Measurements from ENCODE around the gene SLC15A3.

SLC15A3 gene

GRCh38 chr11:60902625-60903024, 49.4 kb downstream of the SLC15A3 start:
- Histone ChIP-seq H3K9me3 (ENCODE audit: severe bottlenecking) (no peaks in the 10 kb centered on the region), H3K27me3 (ENCODE audit: insufficient read depth, low read depth, severe bottlenecking) (no peaks in the 10 kb centered on the region), H3K4me3 (ENCODE audit: low read depth, low read length) (no peak overlapping the region), H3K36me3 (peaks cover 65% of the 10 kb centered on the region), H3K27ac (no peak overlapping the region)
- no peak for DNase-seq
- no peak for TF ChIP-seq CTCF (IDR thresholded peaks at IDR 0.05; ENCODE audit: low read depth, low read length)

GRCh38 chr11:60900673-60901404, 51.1 kb downstream of the SLC15A3 start:
- H3K27me3 ChIP-seq (ENCODE audit: insufficient read depth, low read depth, severe bottlenecking): no peaks in the 10 kb centered on the region
- H3K36me3 ChIP-seq: peaks cover 80% of the 10 kb centered on the region
- H3K9me3 ChIP-seq (ENCODE audit: severe bottlenecking): no peaks in the 10 kb centered on the region
- TF ChIP-seq CTCF (IDR thresholded peaks at IDR 0.05; ENCODE audit: low read depth, low read length): no peak
- no peak overlapping the region for H3K27ac ChIP-seq
- DNase-seq: no peak
- no peak overlapping the region for H3K4me3 ChIP-seq (ENCODE audit: low read depth, low read length)

GRCh38 chr11:60899977-60900376, 52.0 kb downstream of the SLC15A3 start:
- Histone ChIP-seq H3K27me3 (ENCODE audit: insufficient read depth, low read depth, severe bottlenecking) (no peaks in the 10 kb centered on the region), H3K9me3 (ENCODE audit: severe bottlenecking) (no peaks in the 10 kb centered on the region), H3K27ac (no peak overlapping the region), H3K36me3 (peaks cover 89% of the 10 kb centered on the region), H3K4me3 (ENCODE audit: low read depth, low read length) (no peak overlapping the region)
- no peak for TF ChIP-seq CTCF (IDR thresholded peaks at IDR 0.05; ENCODE audit: low read depth, low read length)
- no peak for DNase-seq

GRCh38 chr11:60899046-60899936, 52.7 kb downstream of the SLC15A3 start:
- Histone ChIP-seq H3K4me3 (ENCODE audit: low read depth, low read length) (no peak overlapping the region), H3K9me3 (ENCODE audit: severe bottlenecking) (no peaks in the 10 kb centered on the region), H3K36me3 (peaks cover 96% of the 10 kb centered on the region), H3K27me3 (ENCODE audit: insufficient read depth, low read depth, severe bottlenecking) (no peaks in the 10 kb centered on the region), H3K27ac (no peak overlapping the region)
- TF ChIP-seq CTCF (IDR thresholded peaks at IDR 0.05; ENCODE audit: low read depth, low read length): peak; percentile 83
- DNase-seq: peak; percentile 27

- Histone ChIP-seq H3K4me3 (ENCODE audit: low read depth, low read length) (no peak overlapping the region), H3K27me3 (ENCODE audit: insufficient read depth, low read depth, severe bottlenecking) (no peaks in the 10 kb centered on the region), H3K36me3 (peaks cover 95% of the 10 kb centered on the region), H3K27ac (no peak overlapping the region), H3K9me3 (ENCODE audit: severe bottlenecking) (no peaks in the 10 kb centered on the region)
- DNase-seq: no peak
- TF ChIP-seq CTCF (IDR thresholded peaks at IDR 0.05; ENCODE audit: low read depth, low read length): no peak
Observed at GRCh38 chr11:60897496-60897895, 54.5 kb downstream of the SLC15A3 start.

Data from WERI-Rb-1 (cell line).